Peyer's patch (tissue), 4 donors: ENCODE measurements around the gene B3GNT2. TPM values are rescaled to one million over a fixed set of nuclear protein-coding genes. Genes with fewer than 3 reads are reported as not detected.

ENCODE experiments used
- DNase-seq, 3 donors: peaks; one replicate each; pipeline ENCODE4 v3.0.0-alpha.2; 2017 to 2019
- H3K27ac ChIP-seq, 4 donors: fragments of 200-600 bp; sonication (generic); one replicate each; pipeline ENCODE4 v1.5.1; 2016 to 2019
- H3K27me3 ChIP-seq, 2 donors: fragments of 200-600 bp; sonication (generic); one replicate each; pipeline ENCODE4 v1.5.1; 2019
- H3K36me3 ChIP-seq, 3 donors: fragments of 200-600 bp; sonication (generic); one replicate each; pipeline ENCODE4 v1.5.1; 2016 to 2019
- H3K4me1 ChIP-seq, 4 donors: fragments of 200-600 bp; sonication (generic); one replicate each; pipeline ENCODE4 v1.5.1; 2016 to 2019
- H3K4me3 ChIP-seq, 4 donors: fragments of 200-600 bp; sonication (generic); 1 replicate in 3 of 4; 2 replicates in 1 of 4; pipeline ENCODE4 v1.5.1; 2016 to 2019; ENCODE audit warnings: mild to moderate bottlenecking in 1 of 4
- H3K9me3 ChIP-seq, 4 donors: fragments of 200-600 bp; sonication (generic); one replicate each; pipeline ENCODE4 v1.5.1; 2016 to 2019; ENCODE audit warnings: mild to moderate bottlenecking in 1 of 4
- CTCF ChIP-seq, 6 experiments: fragments of 450-650 bp in 4 of 6; fragments of 200-600 bp in 2 of 6; sonication (generic) in 1 of 6; IDR thresholded peaks; one replicate each; pipeline ENCODE4 v1.5.1; 2017 to 2019; ENCODE audit warnings: antibody characterized with exemption in 6 of 6, mild to moderate bottlenecking in 3 of 6, moderate library complexity in 1 of 6
- POLR2A ChIP-seq, 2 donors: fragments of 450-650 bp; IDR thresholded peaks; one replicate each; pipeline ENCODE4 v1.5.1; 2017; ENCODE audit warnings: antibody characterized with exemption in 2 of 2, mild to moderate bottlenecking in 2 of 2, moderate library complexity in 2 of 2
- total RNA-seq, 4 donors: library from RNA; depleted of rRNA; stranded (reverse); fragments of >200 nt; gene quantifications; one replicate each; pipeline ENCODE4 v1.1.0, GENCODE V29; 2016

B3GNT2 gene
- total RNA-seq, 4 donors from 2014 or later, result 5.8 to 25.6 (median 18.7) TPM

DNA sequence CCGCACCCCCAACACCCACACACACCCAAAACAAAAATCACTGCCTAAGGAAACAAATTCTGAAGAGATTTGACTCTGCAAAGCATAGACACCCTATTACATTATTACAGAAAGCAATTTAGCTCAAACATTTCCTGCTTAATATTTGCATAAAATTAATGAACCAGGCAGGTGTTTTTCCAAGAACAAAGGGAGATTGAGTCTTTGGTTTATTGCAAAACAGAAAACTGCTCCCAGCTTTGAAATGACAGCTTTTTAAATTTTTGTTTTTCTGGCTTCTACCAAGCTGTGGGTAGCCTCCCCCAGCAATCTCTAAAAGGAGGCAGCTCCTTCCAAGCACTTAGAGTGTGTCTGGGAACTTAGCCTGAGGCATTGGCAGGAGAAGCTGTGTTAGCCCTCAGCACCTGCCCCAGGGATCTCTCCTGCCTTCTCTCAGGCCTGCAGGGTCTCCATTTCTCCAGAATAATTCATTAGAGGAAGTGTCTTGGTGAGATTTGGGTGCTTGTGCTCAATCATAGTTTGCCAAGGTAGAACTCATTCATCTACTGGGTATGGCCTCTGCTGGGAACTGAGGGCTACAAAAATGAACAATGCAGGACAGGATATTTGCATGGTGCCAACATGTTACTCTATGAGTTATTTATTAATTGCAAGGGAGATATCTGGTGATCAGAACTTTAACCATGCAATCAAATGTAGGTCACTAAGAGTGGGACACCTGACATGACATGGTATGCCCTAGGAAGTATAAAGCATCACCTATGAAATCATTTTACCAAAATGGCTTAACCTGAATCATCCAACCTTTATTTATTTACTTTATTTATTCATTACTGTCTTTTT lies 58.7 kb downstream of the B3GNT2 start:
- no peak for TF ChIP-seq CTCF (IDR thresholded peaks at IDR 0.05)
- no peak for TF ChIP-seq POLR2A (IDR thresholded peaks at IDR 0.05)
- no peaks in the 10 kb centered on the region for H3K36me3 ChIP-seq
- no peaks in the 10 kb centered on the region for H3K4me1 ChIP-seq
- no peak overlapping the region for H3K27ac ChIP-seq
- DNase-seq, result no peak
- H3K27me3 ChIP-seq, result no peaks in the 10 kb centered on the region
- no peak overlapping the region for H3K4me3 ChIP-seq
- H3K9me3 ChIP-seq, result no peaks in the 10 kb centered on the region

GRCh38 chr2:62257466-62257865 lies 61.6 kb downstream of the B3GNT2 start:
- Histone ChIP-seq H3K9me3 (no peaks in the 10 kb centered on the region), H3K36me3 (no peaks in the 10 kb centered on the region), H3K27ac (no peak overlapping the region), H3K4me3 (no peak overlapping the region), H3K27me3 (no peaks in the 10 kb centered on the region), H3K4me1 (no peaks in the 10 kb centered on the region)
- TF ChIP-seq CTCF (IDR thresholded peaks at IDR 0.05) (no peak), POLR2A (IDR thresholded peaks at IDR 0.05) (no peak)
- DNase-seq, result no peak

DNA sequence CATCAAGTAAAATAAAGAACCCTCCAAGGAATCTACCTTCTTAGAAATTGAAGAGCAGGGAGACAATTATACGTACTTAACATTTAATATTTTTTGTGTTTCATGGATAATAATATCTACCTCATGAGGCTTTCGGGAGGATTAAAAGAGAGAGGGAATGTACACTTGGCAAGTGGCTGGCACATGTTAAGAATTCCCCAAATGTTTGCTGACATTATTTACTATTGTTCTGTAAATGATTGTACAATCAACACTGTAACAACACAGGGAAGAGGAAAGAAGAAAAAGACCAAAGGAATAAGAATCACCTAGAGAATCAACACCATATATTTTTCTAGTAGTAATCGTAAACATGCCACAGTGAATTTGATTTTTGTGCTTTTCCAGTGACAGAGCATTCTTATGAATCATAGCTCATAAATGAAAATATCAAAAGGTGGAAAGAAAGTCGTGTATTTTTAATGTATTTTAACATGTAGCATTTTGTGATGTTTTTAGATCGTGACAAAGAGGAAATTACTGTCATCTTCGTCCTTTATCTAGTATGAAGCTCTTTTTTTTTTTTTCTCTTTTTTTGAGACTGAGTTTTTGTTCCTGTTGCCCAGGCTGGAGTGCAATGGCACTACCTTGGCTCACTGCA lies 67.3 kb downstream of the B3GNT2 start:
- no peak overlapping the region for H3K27ac ChIP-seq
- H3K4me1 ChIP-seq, result no peaks in the 10 kb centered on the region
- H3K9me3 ChIP-seq, result no peaks in the 10 kb centered on the region
- no peaks in the 10 kb centered on the region for H3K36me3 ChIP-seq
- H3K27me3 ChIP-seq, result no peaks in the 10 kb centered on the region
- no peak for TF ChIP-seq CTCF (IDR thresholded peaks at IDR 0.05)
- no peak for TF ChIP-seq POLR2A (IDR thresholded peaks at IDR 0.05)
- DNase-seq, result no peak
- no peak overlapping the region for H3K4me3 ChIP-seq

- H3K27me3 ChIP-seq, result no peaks in the 10 kb centered on the region
- no peak for DNase-seq
- no peaks in the 10 kb centered on the region for H3K36me3 ChIP-seq
- TF ChIP-seq CTCF (IDR thresholded peaks at IDR 0.05), result no peak
- H3K9me3 ChIP-seq, result no peaks in the 10 kb centered on the region
- H3K27ac ChIP-seq, result no peak overlapping the region
- no peaks in the 10 kb centered on the region for H3K4me1 ChIP-seq
- no peak overlapping the region for H3K4me3 ChIP-seq
Observed at GRCh38 chr2:62264186-62264585, 68.3 kb downstream of the B3GNT2 start.

- Histone ChIP-seq H3K27me3 (no peaks in the 10 kb centered on the region), H3K4me3 (no peak overlapping the region), H3K36me3 (no peaks in the 10 kb centered on the region), H3K4me1 (no peaks in the 10 kb centered on the region), H3K9me3 (no peaks in the 10 kb centered on the region), H3K27ac (no peak overlapping the region)
- DNase-seq, result no peak
- TF ChIP-seq POLR2A (IDR thresholded peaks at IDR 0.05) (no peak), CTCF (IDR thresholded peaks at IDR 0.05) (no peak)
Observed at GRCh38 chr2:62265106-62265505, 69.2 kb downstream of the B3GNT2 start.
